K562 (cell line): ENCODE data around the gene MAP3K2. TPM values are rescaled to one million over a fixed set of nuclear protein-coding genes. Genes with fewer than 3 reads are reported as not detected.

Experiments
- ATAC-seq: fragments of 200-7000 bp; cut with Tn5 transposase; 3 replicates; pipeline ENCODE4 v1.9.1; 2020; ENCODE audit warnings: moderate library complexity
- BruUV-seq: library from RNA; stranded (reverse); fragments of 400-500 nt; replicated peaks from 2 replicates; lab custom pipeline; 2021; lab: Mats Ljungman, UMichigan
- CTCF ChIA-PET: fragments of 300-600 bp; formaldehyde crosslinking; extraction: SDS; loops from one replicate; lab custom pipeline; 2021; ENCODE audit warnings: low intra/inter-chr PET ratio; lab: Yijun Ruan, JAX
- POLR2A ChIA-PET: fragments of 300-600, 350-650 bp; sonication (Branson Sonifier 250); formaldehyde crosslinking; extraction: SDS; loops from one replicate; lab custom pipeline; 2021; ENCODE audit warnings: antibody characterized with exemption, inconsistent platforms; lab: Yijun Ruan, JAX
- DNase-seq, 4 experiments: peaks; one replicate each; pipeline versions ENCODE4 v3.0.0 to v3.0.0-alpha.2; 2011 to 2018; ENCODE audit warnings: low spot score in 3 of 4, mixed read lengths in 3 of 4; ENCODE audit errors: extremely low read depth in 1 of 4
- FAIRE-seq: peaks from 2 replicates; lab custom pipeline; 2011; peaks lifted over from hg19 to GRCh38; lab: Jason Lieb, UNC
- H2AFZ ChIP-seq: 2 replicates; pipeline ENCODE4 v1.6.0; 2011; ENCODE audit warnings: low read depth, low read length, control low read depth, inconsistent platforms
- H3K27ac ChIP-seq: fragments of 200-600 bp; 3 replicates; pipeline ENCODE4 v1.8.0; 2011; ENCODE audit warnings: low read depth, mild to moderate bottlenecking, control low read depth, inconsistent platforms, low read length, moderate library complexity, mixed read lengths; ENCODE audit errors: extremely low read depth
- H3K27me3 ChIP-seq, 2 experiments: fragments of 300-600 bp in 1 of 2; 2 replicates in 1 of 2; 3 replicates in 1 of 2; pipeline versions ENCODE4 v1.6.0 to v1.8.0; 2011; ENCODE audit warnings: inconsistent platforms in 2 of 2, low read length in 2 of 2, mild to moderate bottlenecking in 1 of 2, mixed read lengths in 1 of 2, moderate library complexity in 1 of 2; ENCODE audit not compliant: control insufficient read depth in 2 of 2, insufficient read depth in 2 of 2
- H3K36me3 ChIP-seq: fragments of 300-600 bp; 3 replicates; pipeline ENCODE4 v1.8.0; 2011; ENCODE audit warnings: mild to moderate bottlenecking, low read length, inconsistent platforms; ENCODE audit not compliant: control insufficient read depth, insufficient read depth
- H3K4me1 ChIP-seq, 2 experiments: fragments of 200-600 bp in 1 of 2; replicated peaks in 1 of 2; 2 replicates in 1 of 2; 3 replicates in 1 of 2; pipeline versions ENCODE4 v1.5.1 to v1.8.0; 2011; ENCODE audit warnings: inconsistent platforms in 2 of 2, low read length in 2 of 2, mild to moderate bottlenecking in 1 of 2, mixed read lengths in 1 of 2, moderate library complexity in 1 of 2; ENCODE audit not compliant: control insufficient read depth in 2 of 2, insufficient read depth in 2 of 2
- H3K4me2 ChIP-seq: 2 replicates; pipeline ENCODE4 v1.6.1; 2011; ENCODE audit warnings: low read length, control low read depth, inconsistent platforms, mixed read lengths; ENCODE audit not compliant: insufficient read depth
- H3K4me3 ChIP-seq: fragments of 200-600 bp; sonication (generic), shearing (Covaris generic); 2 replicates; pipeline ENCODE4 v1.5.1; 2016; ENCODE audit warnings: control low read depth, inconsistent platforms
- H3K79me2 ChIP-seq: fragments of 200-600 bp; 3 replicates; pipeline ENCODE4 v1.8.0; 2011; ENCODE audit warnings: low read length, inconsistent platforms; ENCODE audit not compliant: control insufficient read depth, insufficient read depth
- H3K9ac ChIP-seq, 2 experiments: 2 replicates each; pipeline versions ENCODE4 v1.6.0 to v1.6.1; 2011; ENCODE audit warnings: low read depth in 2 of 2, low read length in 2 of 2, control low read depth in 1 of 2, inconsistent platforms in 1 of 2, mild to moderate bottlenecking in 1 of 2, mixed read lengths in 1 of 2; ENCODE audit not compliant: insufficient read depth in 1 of 2
- H3K9me1 ChIP-seq: one replicate; pipeline ENCODE4 v1.6.0; 2011; ENCODE audit warnings: inconsistent platforms, mild to moderate bottlenecking, low read length, moderate library complexity; ENCODE audit not compliant: control insufficient read depth, insufficient read depth
- H3K9me3 ChIP-seq: replicated peaks from 2 replicates; pipeline ENCODE4 v1.5.1; 2011; ENCODE audit warnings: low read depth, low read length, inconsistent platforms; ENCODE audit not compliant: control insufficient read depth, insufficient read depth
- H4K20me1 ChIP-seq: replicated peaks from 2 replicates; pipeline ENCODE4 v1.6.1; 2011; ENCODE audit warnings: low read length, inconsistent platforms, mixed read lengths; ENCODE audit not compliant: control insufficient read depth, insufficient read depth
- CBX2 ChIP-seq: fragments of 200-600 bp; sonication (generic); IDR thresholded peaks from one replicate; pipeline ENCODE4 v1.6.1; 2012; ENCODE audit warnings: mild to moderate bottlenecking, low read length, inconsistent platforms; ENCODE audit not compliant: insufficient read depth, poor library complexity, severe bottlenecking
- FIP1L1 ChIP-seq: fragments of 200-400 bp; formaldehyde crosslinking; IDR thresholded peaks from 2 replicates; pipeline ENCODE4 v1.6.1; 2018; ENCODE audit warnings: mild to moderate bottlenecking, low read depth, low read length; ENCODE audit not compliant: poor library complexity, severe bottlenecking
- FOSL1 ChIP-seq: fragments of 200-800 bp; sonication (Bioruptor generic); conservative IDR thresholded peaks from 2 replicates; pipeline ENCODE4 v1.6.1; 2016; ENCODE audit warnings: missing genetic modification characterization, missing compliant biosample characterization
- FOXK1 ChIP-seq: sonication (generic); formaldehyde crosslinking; IDR thresholded peaks from 2 replicates; pipeline ENCODE4 v1.8.0; 2022; ENCODE audit warnings: missing genetic modification reagents, mild to moderate bottlenecking, borderline replicate concordance
- FOXK2 ChIP-seq, 2 experiments: fragments of 450-650 bp; IDR thresholded peaks in 1 of 2; conservative IDR thresholded peaks in 1 of 2; 2 replicates each; pipeline ENCODE4 v1.6.1; 2016; ENCODE audit warnings: low read depth in 2 of 2, mild to moderate bottlenecking in 1 of 2
- FOXM1 ChIP-seq, 2 experiments: fragments of 450-650 bp in 1 of 2; sonication (generic) in 1 of 2; formaldehyde crosslinking in 1 of 2; IDR thresholded peaks; 2 replicates each; pipeline versions ENCODE4 v1.6.1 to v1.9.0; 2017 to 2022; ENCODE audit warnings: low read depth in 2 of 2, mild to moderate bottlenecking in 2 of 2, missing genetic modification reagents in 1 of 2, moderate library complexity in 1 of 2
- HDAC1 ChIP-seq, 2 experiments: fragments of 450-650 bp; IDR thresholded peaks; 2 replicates each; pipeline ENCODE4 v1.6.1; 2016 to 2017; ENCODE audit warnings: inconsistent platforms in 1 of 2, mild to moderate bottlenecking in 1 of 2, moderate library complexity in 1 of 2
- MCM5 ChIP-seq: fragments of 450-650 bp; IDR thresholded peaks from 2 replicates; pipeline ENCODE4 v1.6.1; 2016; ENCODE audit warnings: low read depth
- NFXL1 ChIP-seq: fragments of 450-650 bp; formaldehyde crosslinking; IDR thresholded peaks from 2 replicates; pipeline ENCODE4 v1.4.0; 2021; ENCODE audit warnings: mild to moderate bottlenecking
- NONO ChIP-seq, 2 experiments: fragments of 200-400 bp in 1 of 2; fragments of 450-650 bp in 1 of 2; formaldehyde crosslinking in 1 of 2; IDR thresholded peaks; 2 replicates each; pipeline ENCODE4 v1.6.1; 2017; ENCODE audit warnings: low read depth in 2 of 2, mild to moderate bottlenecking in 2 of 2, moderate library complexity in 2 of 2, low read length in 1 of 2
- NR1H2 ChIP-seq: sonication (generic); formaldehyde crosslinking; IDR thresholded peaks from 2 replicates; pipeline ENCODE4 v1.4.0; 2020; ENCODE audit warnings: mild to moderate bottlenecking, missing genetic modification reagents
- NR2F6 ChIP-seq: fragments of 450-650 bp; formaldehyde crosslinking; IDR thresholded peaks from 2 replicates; pipeline ENCODE4 v1.4.0; 2020; ENCODE audit warnings: mild to moderate bottlenecking
- RFX1 ChIP-seq: fragments of 450-650 bp; IDR thresholded peaks from 2 replicates; pipeline ENCODE4 v1.6.1; 2016; ENCODE audit warnings: mild to moderate bottlenecking, moderate library complexity
- RFX5 ChIP-seq: IDR thresholded peaks from 2 replicates; pipeline ENCODE4 v1.6.1; 2011; ENCODE audit warnings: low read depth, mild to moderate bottlenecking, improper control_type of control experiment, low read length
- TRIM24 ChIP-seq, 2 experiments: fragments of 450-650 bp; IDR thresholded peaks; 2 replicates each; pipeline ENCODE4 v1.6.1; 2016
- YBX1 ChIP-seq: fragments of 450-650 bp; IDR thresholded peaks from 2 replicates; pipeline ENCODE4 v1.7.1; 2016; ENCODE audit warnings: mild to moderate bottlenecking
- ZFX ChIP-seq: sonication (generic); formaldehyde crosslinking; IDR thresholded peaks from 2 replicates; pipeline ENCODE4 v1.8.0; 2022; ENCODE audit warnings: mild to moderate bottlenecking, missing genetic modification reagents, moderate library complexity
- ZNF143 ChIP-seq: sonication (generic); formaldehyde crosslinking; IDR thresholded peaks from 2 replicates; pipeline ENCODE4 v1.9.0; 2022; ENCODE audit warnings: mild to moderate bottlenecking, missing genetic modification reagents
- WGBS: fragments of 100-300 bp; shearing (Covaris generic); methylation state at CpG from one replicate; pipeline ENCODE4 v1.1.6; 2016; ENCODE audit warnings: low coverage, mixed read lengths; ENCODE audit not compliant: insufficient coverage; ENCODE audit errors: missing lambda C conversion rate; 5-methylcytosine and 5-hydroxymethylcytosine counted together
- in situ Hi-C: fragments of 300-500 bp; cut with MboI; formaldehyde crosslinking; loops from 4 replicates; pipeline ENCODE4 v1.15.0; 2018; ENCODE audit warnings: inconsistent platforms, mixed read lengths
- intact Hi-C: fragments of 100-400 bp; cut with micrococcal nuclease; formaldehyde crosslinking; loops from 2 replicates; pipeline ENCODE4 v1.14.2; 2022
- polyA plus RNA-seq, 8 experiments: library from polyadenylated mRNA; depleted of rRNA in 4 of 8; stranded (reverse) in 5 of 8; unstranded in 3 of 8; fragments of >200 nt; fragmentation: Nextera tagmentation in 2 of 8; fragmentation: Illumina TruSeq in 1 of 8; extraction: Ambion mirVana in 2 of 8; extraction: Trizol in 1 of 8; gene quantifications; 2 replicates each; pipeline versions ENCODE4 v1.2.1 to v1.2.3, GENCODE V29; 2011 to 2014; ENCODE audit warnings: inconsistent platforms in 1 of 8, missing spikeins in 1 of 8
- total RNA-seq, 7 experiments: library from RNA; depleted of rRNA in 6 of 7; stranded (reverse); fragments of >200 nt in 6 of 7; fragmentation: Illumina TruSeq in 2 of 7; extraction: Trizol in 2 of 7; gene quantifications; 2 replicates each; pipeline versions ENCODE4 v1.2.1 to v1.2.3, GENCODE V29; 2011 to 2021; ENCODE audit warnings: low replicate concordance in 1 of 7
- TF ChIP-seq, protein P1 (sequence below): sonication (generic); formaldehyde crosslinking; IDR thresholded peaks from 2 replicates; pipeline ENCODE4 v1.9.0; 2022; ENCODE audit warnings: mild to moderate bottlenecking, missing genetic modification reagents
- TF ChIP-seq, protein P2 (sequence below), 2 experiments: fragments of 150-350 bp in 1 of 2; IDR thresholded peaks; 2 replicates each; pipeline ENCODE4 v1.6.1; 2012 to 2016; ENCODE audit warnings: low read depth in 2 of 2, low read length in 2 of 2, mild to moderate bottlenecking in 1 of 2, moderate library complexity in 1 of 2

MAP3K2 gene
- total and polyA plus RNA-seq, 9 of the 15 experiments (the other 6 are each of a cell fraction or from before 2014, with no cell fraction given) = 1.2 to 14.2 (median 5.7) TPM

DNA sequence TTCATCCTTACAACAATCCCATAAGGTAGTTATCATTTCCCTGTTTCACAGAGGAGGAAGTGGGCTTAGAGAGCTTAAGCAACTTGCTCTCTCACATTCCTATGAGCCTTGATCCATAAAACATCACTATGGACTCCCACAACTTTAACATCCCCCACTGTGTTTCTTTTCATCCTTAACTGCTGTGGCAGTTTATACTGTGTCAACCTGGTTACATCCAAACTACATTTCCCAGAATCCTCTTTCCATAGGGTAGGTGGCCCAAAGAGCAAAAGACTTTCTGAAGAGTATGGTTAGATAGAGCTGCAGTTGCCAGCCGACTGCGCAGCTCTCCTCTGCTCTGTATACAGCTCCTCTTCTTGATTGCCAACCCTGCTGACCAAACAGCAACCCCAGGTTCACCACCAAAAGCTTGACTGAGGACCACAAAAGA lies 22.5 kb downstream of the MAP3K2 start:
- no peaks in the 10 kb centered on the region for H3K36me3 ChIP-seq
- CTCF ChIA-PET = no interaction called here
- no TSS peak for BruUV-seq
- intact Hi-C loops = no loop called here
- no peaks in the 10 kb centered on the region for H3K4me1 ChIP-seq
- POLR2A ChIA-PET = interaction anchor here (0.8 to 1.7 kb wide), 5 partner anchors 8 to 43 kb away, joined by 3 to 7 read pairs (median 4); no protein-coding TSS in a partner anchor
- H3K27ac ChIP-seq = no peak overlapping the region
- no peak overlapping the region for H3K4me2 ChIP-seq
- H4K20me1 ChIP-seq = peaks cover 9% of the 10 kb centered on the region
- H3K79me2 ChIP-seq = peaks cover 25% of the 10 kb centered on the region
- peak; percentile 81 for ATAC-seq
- H3K4me3 ChIP-seq = no peak overlapping the region
- 0 out of 2 replicates have a peak, but pooled peaks cover 2% of the 10 kb centered on the region for H3K9me3 ChIP-seq
- 57% methylated on average over 2 of the region's 2 CpGs for WGBS
- in situ Hi-C loops = no loop called here
- DNase-seq = no peak
- no peaks in the 10 kb centered on the region for H3K27me3 ChIP-seq
- H3K9me1 ChIP-seq = no peaks in the 10 kb centered on the region
- FAIRE-seq = no peak
- no peak overlapping the region for H2AFZ ChIP-seq
- H3K9ac ChIP-seq = no peak overlapping the region
- TF ChIP-seq NR1H2 (CRISPR knock-in tag) (no peak), HDAC1 (IDR thresholded peaks at IDR 0.05) (no peak), CBX2 (no peak), FOXM1 (IDR thresholded peaks at IDR 0.05; ENCODE audit: low read depth) (no peak), FOXM1 (CRISPR knock-in tag; IDR thresholded peaks at IDR 0.05; ENCODE audit: low read depth) (no peak), TRIM24 (IDR thresholded peaks at IDR 0.05) (no peak), ZFX (no peak), RFX1 (no peak), NONO (IDR thresholded peaks at IDR 0.05; ENCODE audit: low read depth in 2 of 2, low read length in 1 of 2) (no peak), MCM5 (no peak), NFXL1 (CRISPR knock-in tag) (no peak), YBX1 (no peak), FIP1L1 (no peak), NR2F6 (no peak), RFX5 (no peak), FOXK2 (conservative IDR thresholded peaks at IDR 0.05 in 1 of 2, IDR thresholded peaks at IDR 0.05 in 1 of 2; ENCODE audit: low read depth in 2 of 2) (no peak), FOXK1 (CRISPR knock-in tag) (no peak), FOSL1 (no peak), ZNF143 (CRISPR knock-in tag) (peak; percentile 64)
- TF ChIP-seq, protein P1, sequence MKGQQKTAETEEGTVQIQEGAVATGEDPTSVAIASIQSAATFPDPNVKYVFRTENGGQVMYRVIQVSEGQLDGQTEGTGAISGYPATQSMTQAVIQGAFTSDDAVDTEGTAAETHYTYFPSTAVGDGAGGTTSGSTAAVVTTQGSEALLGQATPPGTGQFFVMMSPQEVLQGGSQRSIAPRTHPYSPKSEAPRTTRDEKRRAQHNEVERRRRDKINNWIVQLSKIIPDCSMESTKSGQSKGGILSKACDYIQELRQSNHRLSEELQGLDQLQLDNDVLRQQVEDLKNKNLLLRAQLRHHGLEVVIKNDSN = no peak
- TF ChIP-seq, protein P2, sequence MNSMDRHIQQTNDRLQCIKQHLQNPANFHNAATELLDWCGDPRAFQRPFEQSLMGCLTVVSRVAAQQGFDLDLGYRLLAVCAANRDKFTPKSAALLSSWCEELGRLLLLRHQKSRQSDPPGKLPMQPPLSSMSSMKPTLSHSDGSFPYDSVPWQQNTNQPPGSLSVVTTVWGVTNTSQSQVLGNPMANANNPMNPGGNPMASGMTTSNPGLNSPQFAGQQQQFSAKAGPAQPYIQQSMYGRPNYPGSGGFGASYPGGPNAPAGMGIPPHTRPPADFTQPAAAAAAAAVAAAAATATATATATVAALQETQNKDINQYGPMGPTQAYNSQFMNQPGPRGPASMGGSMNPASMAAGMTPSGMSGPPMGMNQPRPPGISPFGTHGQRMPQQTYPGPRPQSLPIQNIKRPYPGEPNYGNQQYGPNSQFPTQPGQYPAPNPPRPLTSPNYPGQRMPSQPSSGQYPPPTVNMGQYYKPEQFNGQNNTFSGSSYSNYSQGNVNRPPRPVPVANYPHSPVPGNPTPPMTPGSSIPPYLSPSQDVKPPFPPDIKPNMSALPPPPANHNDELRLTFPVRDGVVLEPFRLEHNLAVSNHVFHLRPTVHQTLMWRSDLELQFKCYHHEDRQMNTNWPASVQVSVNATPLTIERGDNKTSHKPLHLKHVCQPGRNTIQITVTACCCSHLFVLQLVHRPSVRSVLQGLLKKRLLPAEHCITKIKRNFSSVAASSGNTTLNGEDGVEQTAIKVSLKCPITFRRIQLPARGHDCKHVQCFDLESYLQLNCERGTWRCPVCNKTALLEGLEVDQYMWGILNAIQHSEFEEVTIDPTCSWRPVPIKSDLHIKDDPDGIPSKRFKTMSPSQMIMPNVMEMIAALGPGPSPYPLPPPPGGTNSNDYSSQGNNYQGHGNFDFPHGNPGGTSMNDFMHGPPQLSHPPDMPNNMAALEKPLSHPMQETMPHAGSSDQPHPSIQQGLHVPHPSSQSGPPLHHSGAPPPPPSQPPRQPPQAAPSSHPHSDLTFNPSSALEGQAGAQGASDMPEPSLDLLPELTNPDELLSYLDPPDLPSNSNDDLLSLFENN (IDR thresholded peaks at IDR 0.05; ENCODE audit: low read depth in 2 of 2, low read length in 2 of 2) = no peak
